OCI-LY1 (cell line): ENCODE data around the gene ADGRA3.

Experiments used
- CTCF ChIP-seq: fragments of 200-600 bp; sonication (generic), shearing (Covaris generic); IDR thresholded peaks from 2 replicates; pipeline ENCODE4 v1.5.1; 2017; ENCODE audit warnings: mild to moderate bottlenecking, antibody characterized with exemption, low read length, moderate library complexity, mixed read lengths
- EZH2 ChIP-seq: fragments of 200-600 bp; sonication (generic), shearing (Covaris generic); IDR thresholded peaks from 2 replicates; pipeline ENCODE4 v1.8.0; 2017; ENCODE audit warnings: borderline replicate concordance, mixed run types, mild to moderate bottlenecking, antibody characterized with exemption, low read length, moderate library complexity, mixed read lengths

GRCh38 chr4:22537864-22538263, 22.0 kb upstream of the ADGRA3 start:
- TF ChIP-seq CTCF: no peak
- no peak for TF ChIP-seq EZH2
